Left ventricle myocardium inferior (tissue), 1 donor: ENCODE data around the gene RNF19B. TPM values are rescaled to one million over a fixed set of nuclear protein-coding genes. Genes with fewer than 3 reads are reported as not detected.

Experiments
- DNase-seq: peaks from one replicate; pipeline ENCODE4 v3.0.0-alpha.2; 2020
- H3K27ac ChIP-seq: fragments of 200-600 bp; replicated peaks from 2 replicates; pipeline ENCODE4 v1.8.0; 2021
- H3K27me3 ChIP-seq: fragments of 200-600 bp; 2 replicates; pipeline ENCODE4 v1.8.0; 2021; ENCODE audit warnings: low read depth
- H3K36me3 ChIP-seq: fragments of 200-600 bp; 2 replicates; pipeline ENCODE4 v1.8.0; 2021
- H3K4me1 ChIP-seq: fragments of 200-600 bp; 2 replicates; pipeline ENCODE4 v1.8.0; 2021
- H3K4me3 ChIP-seq: fragments of 200-600 bp; 2 replicates; pipeline ENCODE4 v1.8.0; 2021; ENCODE audit warnings: mild to moderate bottlenecking, moderate library complexity
- H3K9me3 ChIP-seq: fragments of 200-600 bp; replicated peaks from 2 replicates; pipeline ENCODE4 v1.8.0; 2021
- intact Hi-C: fragments of 100-400 bp; cut with micrococcal nuclease; formaldehyde crosslinking; loops from one replicate; pipeline ENCODE4 v1.11.0; 2022
- total RNA-seq: library from RNA; stranded (reverse); fragmentation: NEBNext Ultra II Directional; extraction: Animal tissue kit (Norgen Biotek cat#: 25700); gene quantifications from one replicate; pipeline ENCODE4 v1.2.1, GENCODE V29; 2021
- TF ChIP-seq, protein P1 (sequence below): fragments of 200-600 bp; IDR thresholded peaks from 2 replicates; pipeline ENCODE4 v1.8.0; 2021; ENCODE audit warnings: antibody characterized with exemption, mild to moderate bottlenecking, borderline replicate concordance
- donor health status: DM: no; HTN: yes; CAD: no; lungs with severe emphysema.

The RNF19B gene
- total RNA-seq, 1 donor from 2014 or later: 15.4 TPM

DNA sequence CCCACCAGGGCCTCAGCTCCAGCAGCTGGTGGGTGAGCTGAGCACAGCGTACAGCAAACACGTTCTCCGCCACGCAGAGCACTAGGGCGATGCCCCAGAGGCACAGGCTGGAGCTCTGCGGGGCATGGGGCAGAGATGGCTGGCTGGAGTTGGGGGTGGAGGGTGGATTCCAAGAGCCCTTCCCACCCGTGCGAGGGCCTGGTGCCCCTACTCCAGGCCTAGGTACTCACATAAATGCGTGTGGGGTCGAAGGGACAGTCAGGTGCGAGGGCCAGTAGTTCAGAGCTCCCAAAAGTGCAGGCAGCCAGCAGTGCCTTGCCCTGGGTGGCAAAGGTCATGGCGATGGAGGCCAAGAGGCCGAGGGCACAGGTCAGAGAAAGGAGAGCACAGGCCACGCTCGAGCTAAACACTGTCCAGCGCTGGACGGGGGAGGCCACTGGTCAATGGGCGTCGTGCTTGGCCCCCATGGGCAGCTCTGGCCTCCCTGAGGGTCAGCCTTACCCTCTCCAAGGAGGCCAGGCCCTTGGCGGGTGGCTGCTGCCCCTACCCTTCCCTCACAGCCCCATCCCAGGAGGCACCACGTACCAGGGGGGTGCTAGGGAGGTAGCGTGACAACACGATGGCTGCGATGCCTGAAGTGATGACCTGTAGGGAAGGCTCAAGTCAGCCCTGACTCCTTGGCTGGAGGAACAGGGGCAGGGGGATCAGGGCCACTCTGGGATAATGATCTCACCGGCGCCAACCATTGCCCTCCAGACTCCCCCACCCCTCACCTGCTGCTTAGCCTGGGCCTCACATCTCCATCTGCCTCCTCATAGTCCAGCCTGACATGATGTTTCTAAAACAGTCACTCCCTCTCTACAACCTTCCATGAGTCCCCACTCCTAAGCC is 69.0 kb downstream of the RNF19B start:
- intact Hi-C loops: no loop called here
- H3K4me3 ChIP-seq: no peak overlapping the region
- H3K27me3 ChIP-seq: peaks cover 56% of the 10 kb centered on the region
- TF ChIP-seq, protein P1, sequence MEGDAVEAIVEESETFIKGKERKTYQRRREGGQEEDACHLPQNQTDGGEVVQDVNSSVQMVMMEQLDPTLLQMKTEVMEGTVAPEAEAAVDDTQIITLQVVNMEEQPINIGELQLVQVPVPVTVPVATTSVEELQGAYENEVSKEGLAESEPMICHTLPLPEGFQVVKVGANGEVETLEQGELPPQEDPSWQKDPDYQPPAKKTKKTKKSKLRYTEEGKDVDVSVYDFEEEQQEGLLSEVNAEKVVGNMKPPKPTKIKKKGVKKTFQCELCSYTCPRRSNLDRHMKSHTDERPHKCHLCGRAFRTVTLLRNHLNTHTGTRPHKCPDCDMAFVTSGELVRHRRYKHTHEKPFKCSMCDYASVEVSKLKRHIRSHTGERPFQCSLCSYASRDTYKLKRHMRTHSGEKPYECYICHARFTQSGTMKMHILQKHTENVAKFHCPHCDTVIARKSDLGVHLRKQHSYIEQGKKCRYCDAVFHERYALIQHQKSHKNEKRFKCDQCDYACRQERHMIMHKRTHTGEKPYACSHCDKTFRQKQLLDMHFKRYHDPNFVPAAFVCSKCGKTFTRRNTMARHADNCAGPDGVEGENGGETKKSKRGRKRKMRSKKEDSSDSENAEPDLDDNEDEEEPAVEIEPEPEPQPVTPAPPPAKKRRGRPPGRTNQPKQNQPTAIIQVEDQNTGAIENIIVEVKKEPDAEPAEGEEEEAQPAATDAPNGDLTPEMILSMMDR: no peak
- H3K4me1 ChIP-seq: peaks cover 19% of the 10 kb centered on the region
- DNase-seq: no peak
- H3K27ac ChIP-seq: no peak overlapping the region
- no peaks in the 10 kb centered on the region for H3K36me3 ChIP-seq
- no peaks in the 10 kb centered on the region for H3K9me3 ChIP-seq

DNA sequence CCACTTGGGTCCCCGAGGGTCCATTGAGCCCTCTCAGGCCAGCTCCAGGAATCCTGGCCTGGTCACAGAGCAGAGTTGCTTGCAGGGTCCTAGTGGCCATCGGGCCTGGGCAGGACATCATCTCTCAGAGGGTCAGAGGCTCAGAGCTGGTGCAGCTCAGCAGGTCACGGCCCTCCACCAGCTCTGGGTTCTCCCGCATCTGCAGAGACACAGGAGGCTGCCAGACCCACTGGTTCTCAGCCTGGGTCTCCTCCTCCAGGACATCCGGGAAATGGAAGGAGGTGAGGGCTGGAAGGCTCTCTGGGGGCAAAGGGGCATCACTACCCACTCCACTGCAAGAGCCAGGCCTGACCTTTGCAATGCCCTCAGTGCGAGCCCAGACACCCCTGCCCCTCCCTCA is 69.9 kb downstream of the RNF19B start:
- DNase-seq: no peak
- intact Hi-C loops: no loop called here

DNA sequence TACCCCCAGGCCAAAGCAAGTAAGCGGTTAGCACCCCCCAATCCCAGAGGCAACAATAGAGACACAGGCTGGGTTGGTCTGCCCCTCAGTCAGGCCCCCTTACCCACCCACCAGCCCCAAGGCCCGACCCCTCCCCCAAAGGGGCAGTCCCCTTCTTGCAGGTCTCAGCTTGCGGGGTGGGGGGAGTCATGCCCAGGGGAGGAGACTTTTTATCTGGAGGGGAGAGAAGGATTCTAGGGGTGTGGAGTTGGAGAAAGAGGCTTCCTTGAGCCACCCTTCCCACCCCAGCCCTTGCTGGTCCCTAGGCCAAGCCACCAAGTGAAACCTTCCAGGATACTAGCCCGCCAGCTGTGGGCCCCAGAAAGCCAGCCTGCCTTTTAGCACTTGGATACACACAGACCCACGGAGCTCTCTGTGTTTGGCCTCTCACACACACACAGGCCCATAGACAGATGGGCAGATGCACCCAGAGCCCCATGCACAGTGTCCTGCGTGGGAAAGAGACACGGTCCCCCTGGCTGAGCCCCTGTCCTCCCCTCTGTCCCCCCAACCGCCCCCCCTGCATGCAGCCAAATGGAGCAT is 70.5 kb downstream of the RNF19B start:
- H3K9me3 ChIP-seq: no peaks in the 10 kb centered on the region
- peak overlapping the region; percentile 61 for H3K4me3 ChIP-seq
- H3K27me3 ChIP-seq: peaks cover 63% of the 10 kb centered on the region
- peaks cover 16% of the 10 kb centered on the region for H3K4me1 ChIP-seq
- TF ChIP-seq, protein P1: no peak
- no peak for DNase-seq
- intact Hi-C loops: no loop called here
- H3K27ac ChIP-seq: no peak overlapping the region
- no peaks in the 10 kb centered on the region for H3K36me3 ChIP-seq

More for the DNA sequence above, 69.9 kb downstream of the RNF19B start:
- Histone ChIP-seq H3K9me3 (no peaks in the 10 kb centered on the region), H3K27ac (no peak overlapping the region), H3K4me1 (peaks cover 16% of the 10 kb centered on the region), H3K36me3 (no peaks in the 10 kb centered on the region), H3K4me3 (no peak overlapping the region), H3K27me3 (peaks cover 57% of the 10 kb centered on the region)
- TF ChIP-seq, protein P1: no peak

GRCh38 chr1:32893198-32894018 is 71.2 kb downstream of the RNF19B start:
- Histone ChIP-seq H3K27ac (no peak overlapping the region), H3K4me3 (peak overlapping the region; percentile 61)
- DNase-seq: peak; percentile 36

More at GRCh38 chr1:32893198-32894018, 71.2 kb downstream of the RNF19B start:
- intact Hi-C loops: no loop called here
- TF ChIP-seq, protein P1: no peak
- H3K4me1 ChIP-seq: peaks cover 16% of the 10 kb centered on the region
- peaks cover 70% of the 10 kb centered on the region for H3K27me3 ChIP-seq
- no peaks in the 10 kb centered on the region for H3K9me3 ChIP-seq
- no peaks in the 10 kb centered on the region for H3K36me3 ChIP-seq
